Measurements from ENCODE around the gene VAV2. TPM values are rescaled to one million over a fixed set of nuclear protein-coding genes. Genes with fewer than 3 reads are reported as not detected.

The VAV2 gene
- total RNA-seq, 1 donor from 2014 or later, result 41.3 TPM

GRCh38 chr9:133780404-133780945 lies 211.6 kb downstream of the VAV2 start:
- no peak for DNase-seq

- DNase-seq, result no peak
Observed at GRCh38 chr9:133779516-133780403, 212.4 kb downstream of the VAV2 start.

GRCh38 chr9:133779081-133779480 lies 213.0 kb downstream of the VAV2 start:
- DNase-seq, result no peak

- no peak for DNase-seq
Observed at GRCh38 chr9:133778336-133779013, 213.6 kb downstream of the VAV2 start.

- DNase-seq, result no peak
Observed at GRCh38 chr9:133777871-133778270, 214.3 kb downstream of the VAV2 start.

GRCh38 chr9:133777068-133777791 lies 214.9 kb downstream of the VAV2 start:
- DNase-seq, result no peak

GRCh38 chr9:133775951-133776905 lies 215.9 kb downstream of the VAV2 start:
- no peak for DNase-seq

- DNase-seq, result no peak
Observed at GRCh38 chr9:133775291-133775690, 216.8 kb downstream of the VAV2 start.

- no peak for DNase-seq
Observed at GRCh38 chr9:133774799-133775198, 217.3 kb downstream of the VAV2 start.

- DNase-seq, result no peak
Observed at GRCh38 chr9:133773889-133774655, 218.1 kb downstream of the VAV2 start.

- no peak for DNase-seq
Observed at GRCh38 chr9:133772581-133772980, 219.5 kb downstream of the VAV2 start.

- DNase-seq, result no peak
Observed at GRCh38 chr9:133771486-133772482, 220.3 kb downstream of the VAV2 start.

GRCh38 chr9:133770076-133770777 lies 221.9 kb downstream of the VAV2 start:
- DNase-seq, result no peak

- no peak for DNase-seq
Observed at GRCh38 chr9:133769511-133770075, 222.5 kb downstream of the VAV2 start.

- DNase-seq, result no peak
Observed at GRCh38 chr9:133768859-133769510, 223.1 kb downstream of the VAV2 start.

GRCh38 chr9:133768371-133768858 lies 223.7 kb downstream of the VAV2 start:
- DNase-seq, result no peak

GRCh38 chr9:133767625-133768024 lies 224.5 kb downstream of the VAV2 start:
- DNase-seq, result no peak

- DNase-seq, result no peak
Observed at GRCh38 chr9:133767008-133767407, 225.1 kb downstream of the VAV2 start.
